GM12872 (cell line): Measurements from ENCODE around the gene SRPRA.

Experiments used
- TF ChIP-seq, protein P1 (sequence below): IDR thresholded peaks from 3 replicates; pipeline ENCODE4 v1.5.1; 2011; ENCODE audit warnings: low read depth, mild to moderate bottlenecking, low read length, moderate library complexity; ENCODE audit not compliant: insufficient read depth

Gene SRPRA

GRCh38 chr11:126265811-126266210, 2.9 kb downstream of the SRPRA start:
- TF ChIP-seq, protein P1, sequence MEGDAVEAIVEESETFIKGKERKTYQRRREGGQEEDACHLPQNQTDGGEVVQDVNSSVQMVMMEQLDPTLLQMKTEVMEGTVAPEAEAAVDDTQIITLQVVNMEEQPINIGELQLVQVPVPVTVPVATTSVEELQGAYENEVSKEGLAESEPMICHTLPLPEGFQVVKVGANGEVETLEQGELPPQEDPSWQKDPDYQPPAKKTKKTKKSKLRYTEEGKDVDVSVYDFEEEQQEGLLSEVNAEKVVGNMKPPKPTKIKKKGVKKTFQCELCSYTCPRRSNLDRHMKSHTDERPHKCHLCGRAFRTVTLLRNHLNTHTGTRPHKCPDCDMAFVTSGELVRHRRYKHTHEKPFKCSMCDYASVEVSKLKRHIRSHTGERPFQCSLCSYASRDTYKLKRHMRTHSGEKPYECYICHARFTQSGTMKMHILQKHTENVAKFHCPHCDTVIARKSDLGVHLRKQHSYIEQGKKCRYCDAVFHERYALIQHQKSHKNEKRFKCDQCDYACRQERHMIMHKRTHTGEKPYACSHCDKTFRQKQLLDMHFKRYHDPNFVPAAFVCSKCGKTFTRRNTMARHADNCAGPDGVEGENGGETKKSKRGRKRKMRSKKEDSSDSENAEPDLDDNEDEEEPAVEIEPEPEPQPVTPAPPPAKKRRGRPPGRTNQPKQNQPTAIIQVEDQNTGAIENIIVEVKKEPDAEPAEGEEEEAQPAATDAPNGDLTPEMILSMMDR: no peak

- TF ChIP-seq, protein P1: no peak
Measured at GRCh38 chr11:126263489-126263888, 5.2 kb downstream of the SRPRA start.

GRCh38 chr11:126262216-126262615, 6.5 kb downstream of the SRPRA start:
- TF ChIP-seq, protein P1: no peak

DNA sequence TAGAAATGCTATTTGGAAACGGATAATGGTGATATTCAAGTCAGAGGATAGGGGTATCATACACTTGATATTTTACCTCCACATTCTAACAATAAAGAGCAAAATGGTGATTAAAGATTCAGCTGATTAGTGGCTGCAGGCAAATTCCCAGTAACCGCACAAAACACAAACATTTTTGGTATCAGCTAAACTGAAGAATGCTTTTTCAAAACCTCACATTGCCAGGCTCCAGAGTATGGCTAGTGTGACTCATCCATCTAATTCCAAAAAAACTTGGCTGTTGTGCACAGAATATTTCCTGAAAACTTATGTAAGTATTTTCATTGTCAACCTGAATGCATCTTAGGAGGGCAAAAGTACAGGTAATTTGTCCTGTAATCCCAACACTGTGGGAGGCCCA, 10.9 kb downstream of the SRPRA start:
- TF ChIP-seq, protein P1: no peak

DNA sequence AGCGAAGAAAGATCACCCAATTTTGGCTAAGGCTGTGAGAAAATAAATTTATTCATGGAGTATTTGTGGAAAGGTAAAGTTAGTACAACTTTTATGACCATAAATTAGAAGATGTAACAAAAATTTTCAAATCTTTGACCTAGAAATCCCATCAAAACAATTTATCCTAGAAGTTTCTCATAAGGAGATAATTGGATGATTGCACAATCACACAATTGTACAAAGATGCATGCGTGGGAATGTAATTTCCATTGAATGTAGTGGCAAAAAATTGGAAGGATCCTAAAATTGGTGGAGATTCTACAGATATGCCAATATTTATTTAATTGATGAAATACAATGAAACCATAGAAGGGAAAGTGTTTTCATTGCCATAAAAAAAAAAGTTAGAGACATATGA, 11.6 kb downstream of the SRPRA start:
- TF ChIP-seq, protein P1: no peak

- TF ChIP-seq, protein P1: no peak
Measured at GRCh38 chr11:126256216-126256615, 12.5 kb downstream of the SRPRA start.

DNA sequence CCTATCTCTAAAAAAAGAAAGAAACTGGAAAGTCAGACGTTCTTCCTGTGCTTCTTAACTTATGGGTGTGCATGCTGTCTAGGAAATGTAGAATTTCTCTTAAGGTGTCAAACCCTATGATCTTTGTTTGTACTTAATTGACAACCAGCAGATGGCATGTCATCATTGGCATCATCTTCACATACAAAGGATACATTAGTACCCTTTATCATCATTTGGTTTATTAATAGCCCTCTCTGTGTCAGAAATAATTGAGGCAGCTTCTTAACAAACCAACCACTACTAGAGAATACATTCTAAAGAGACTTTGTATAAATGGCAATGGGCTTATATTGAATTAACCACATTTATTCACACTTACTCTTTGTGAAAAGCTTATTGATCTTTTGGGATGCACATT, 13.9 kb downstream of the SRPRA start:
- TF ChIP-seq, protein P1: no peak

GRCh38 chr11:126253265-126253664, 15.4 kb downstream of the SRPRA start:
- TF ChIP-seq, protein P1: no peak
